NCI-H2171 treated with DMSO at 0.1 percent for 48 hours (cell line): Measurements from ENCODE around the gene GABRB3.

ENCODE experiments used
- DNase-seq: peaks from one replicate; lab custom pipeline; 2025; lab: John Stamatoyannopoulos, UW

Gene GABRB3

DNA sequence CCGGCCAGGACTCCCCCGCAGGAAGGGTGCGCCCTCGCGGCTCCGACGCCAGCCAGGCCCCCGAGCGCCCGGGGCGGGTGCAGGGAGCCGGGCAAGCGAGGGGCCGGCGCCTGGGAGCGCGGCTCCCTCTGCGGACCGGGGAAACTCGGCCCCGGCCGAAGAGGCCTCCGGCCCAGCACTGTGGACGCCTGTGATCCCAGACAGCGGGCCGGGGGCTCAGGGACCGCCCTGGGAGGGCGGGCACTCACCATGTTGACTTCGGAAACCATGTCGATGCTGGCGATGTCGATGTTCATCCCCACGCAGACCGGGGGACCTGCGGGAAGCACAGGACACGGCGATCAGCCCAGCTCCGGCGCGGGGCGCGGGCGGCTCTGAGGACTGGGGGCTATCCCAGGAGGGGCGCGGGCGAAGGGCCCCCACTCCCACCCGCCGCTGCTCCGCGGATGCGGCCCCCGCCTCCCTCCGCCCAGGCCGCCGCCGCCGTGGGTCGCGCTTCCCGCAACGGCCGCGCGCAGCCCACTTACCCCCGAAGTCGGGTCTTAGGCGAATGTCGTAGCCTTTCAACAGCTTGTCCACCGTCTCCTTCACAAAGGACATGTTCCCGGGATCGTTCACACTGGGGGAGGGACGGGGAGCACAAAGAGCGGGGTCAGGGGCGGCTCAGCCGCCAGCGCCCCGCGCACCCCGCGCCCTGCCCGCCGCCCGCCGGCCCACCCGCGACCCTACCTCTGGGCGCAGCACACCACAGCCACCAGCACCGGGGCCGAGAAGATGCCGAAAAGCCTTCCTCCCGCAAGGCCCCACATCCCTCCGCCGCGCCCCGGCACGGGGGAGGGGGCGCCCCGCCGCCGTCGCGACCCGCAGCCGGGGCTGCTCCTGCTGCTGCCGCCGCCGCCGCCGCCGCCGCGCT, at the start of gene GABRB3:
Gene GABRB3, minus strand, starts transcription at position 913 of the 913 bp plus-strand sequence.
- DNase-seq: no peak

- no peak for DNase-seq
These were observed 34.9 kb upstream of the GABRB3 start for GRCh38 chr15:26807517-26808427.

- no peak for DNase-seq
These were observed 33.7 kb upstream of the GABRB3 start for GRCh38 chr15:26806574-26806973.

GRCh38 chr15:26806151-26806550, 33.3 kb upstream of the GABRB3 start:
- no peak for DNase-seq

DNA sequence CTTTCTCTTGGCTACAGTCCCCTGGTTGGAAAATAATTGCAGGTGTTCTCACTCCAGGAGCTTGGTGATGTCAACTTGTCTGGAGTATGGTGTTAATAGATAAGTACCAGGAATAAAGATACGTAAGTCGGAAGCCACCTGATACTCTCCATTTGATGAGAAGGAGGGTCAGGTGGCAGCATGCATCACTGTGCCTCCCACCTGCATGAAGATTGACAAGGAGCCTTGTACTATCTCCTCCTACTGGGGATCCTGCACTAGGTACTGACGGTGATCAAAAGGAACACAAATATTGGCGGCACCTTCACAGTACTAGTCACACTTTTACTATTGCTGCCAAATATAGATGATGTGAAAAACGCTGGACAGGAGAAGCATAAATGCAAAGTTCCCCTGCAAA, 32.6 kb upstream of the GABRB3 start:
- peak; percentile 5 for DNase-seq

- no peak for DNase-seq
These were observed 31.4 kb upstream of the GABRB3 start for GRCh38 chr15:26804063-26804804.

GRCh38 chr15:26790118-26790517, 17.3 kb upstream of the GABRB3 start:
- DNase-seq: no peak

DNA sequence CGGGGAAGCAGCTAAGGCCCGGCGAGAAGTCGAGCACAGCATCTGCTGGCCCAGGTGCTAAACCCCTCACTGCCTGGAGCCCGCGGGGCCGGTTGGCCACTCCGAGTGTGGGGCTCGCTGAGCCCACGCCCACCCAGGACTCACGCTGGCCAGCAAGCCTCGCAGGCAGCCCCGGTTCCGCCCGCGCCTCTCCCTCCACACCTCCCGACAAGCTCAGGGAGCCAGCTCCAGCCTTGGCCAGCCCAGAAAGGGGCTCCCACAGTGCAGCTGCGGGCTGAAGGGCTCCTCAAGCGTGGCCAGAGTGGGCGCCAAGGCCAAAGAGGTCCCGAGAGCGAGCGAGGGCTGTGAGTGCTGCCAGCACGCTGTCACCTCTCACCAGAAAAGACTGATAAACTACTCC, 8.9 kb upstream of the GABRB3 start:
- DNase-seq: no peak

- DNase-seq: no peak
These were observed 1.1 kb upstream of the GABRB3 start for GRCh38 chr15:26773917-26774316.

- DNase-seq: peak; percentile 93
These were observed 406 bp upstream of the GABRB3 start for GRCh38 chr15:26773067-26773877.

DNA sequence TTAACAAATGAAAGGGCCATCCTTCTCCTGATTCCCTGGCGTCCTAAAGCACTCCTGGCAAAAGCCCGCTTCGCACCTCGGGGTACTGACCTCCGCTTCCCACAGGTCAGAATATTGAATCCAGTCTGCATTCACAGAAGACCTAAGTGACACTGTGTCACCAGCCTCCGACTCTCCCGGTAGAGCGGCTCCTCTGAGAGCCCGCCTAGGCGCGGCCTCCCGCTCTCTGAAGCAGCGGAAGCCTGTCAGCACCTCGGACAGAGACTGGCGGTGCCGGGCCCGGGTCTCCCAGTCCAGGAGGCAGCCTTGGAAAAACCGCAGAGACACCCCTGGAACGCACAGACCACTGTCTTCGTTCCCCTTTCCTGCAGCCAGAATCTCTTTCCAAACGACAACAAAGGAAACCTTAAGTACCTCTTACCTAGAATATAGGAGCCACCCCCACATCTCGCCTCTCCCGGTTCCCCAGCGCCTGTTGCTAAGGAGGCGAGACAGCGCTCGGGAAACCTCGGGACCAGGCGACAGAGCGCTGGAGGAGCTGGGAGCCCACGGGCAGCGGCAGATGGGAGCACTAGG, 1.2 kb downstream of the GABRB3 start:
- peak; percentile 41 for DNase-seq

GRCh38 chr15:26771168-26771567, 1.7 kb downstream of the GABRB3 start:
- DNase-seq: no peak

GRCh38 chr15:26767169-26767670, 5.6 kb downstream of the GABRB3 start:
- peak; percentile 34 for DNase-seq

- DNase-seq: no peak
These were observed 6.6 kb downstream of the GABRB3 start for GRCh38 chr15:26766262-26766661.

- DNase-seq: no peak
These were observed 12.9 kb downstream of the GABRB3 start for GRCh38 chr15:26759986-26760385.

GRCh38 chr15:26758079-26758478, 14.8 kb downstream of the GABRB3 start:
- no peak for DNase-seq

DNA sequence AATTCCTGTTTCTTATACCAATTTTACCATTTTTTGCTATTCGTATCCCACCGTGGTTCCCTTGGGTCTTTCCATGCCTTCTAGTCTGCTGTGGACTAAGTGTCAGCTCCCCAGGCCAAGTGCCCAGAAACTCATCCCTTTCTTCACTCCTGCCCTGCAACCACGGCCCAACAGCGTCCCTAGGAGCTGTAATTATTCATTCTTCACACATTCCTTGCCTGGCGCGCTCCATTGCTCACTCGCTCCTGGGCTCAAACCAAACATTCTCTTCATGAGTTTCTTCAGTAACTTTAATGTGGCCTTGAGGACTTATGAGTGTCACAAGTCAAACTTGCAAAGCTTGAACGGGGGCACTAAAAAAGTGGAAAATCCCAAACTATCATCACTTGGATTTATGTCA, 15.7 kb downstream of the GABRB3 start:
- no peak for DNase-seq

DNA sequence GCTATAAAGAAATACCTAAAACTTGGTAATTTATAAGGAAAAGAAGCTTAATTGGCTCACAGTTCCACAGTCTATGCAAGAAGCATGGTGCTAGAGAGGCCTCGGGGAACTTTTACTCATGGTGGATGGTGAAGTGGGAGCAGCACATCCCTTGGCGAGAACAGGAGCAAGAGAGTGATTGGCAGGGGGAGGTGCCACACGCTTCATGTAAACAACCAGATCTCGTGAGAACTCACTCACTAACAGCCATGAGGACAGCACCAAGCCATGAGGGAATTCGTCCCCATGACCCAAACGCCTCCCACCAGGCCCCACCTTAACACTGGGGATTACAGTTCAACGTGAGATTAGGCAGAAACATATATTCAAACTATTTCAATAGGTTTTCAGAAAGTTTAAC, 28.0 kb downstream of the GABRB3 start:
- DNase-seq: no peak

- no peak for DNase-seq
These were observed 33.1 kb downstream of the GABRB3 start for GRCh38 chr15:26739791-26740190.

DNA sequence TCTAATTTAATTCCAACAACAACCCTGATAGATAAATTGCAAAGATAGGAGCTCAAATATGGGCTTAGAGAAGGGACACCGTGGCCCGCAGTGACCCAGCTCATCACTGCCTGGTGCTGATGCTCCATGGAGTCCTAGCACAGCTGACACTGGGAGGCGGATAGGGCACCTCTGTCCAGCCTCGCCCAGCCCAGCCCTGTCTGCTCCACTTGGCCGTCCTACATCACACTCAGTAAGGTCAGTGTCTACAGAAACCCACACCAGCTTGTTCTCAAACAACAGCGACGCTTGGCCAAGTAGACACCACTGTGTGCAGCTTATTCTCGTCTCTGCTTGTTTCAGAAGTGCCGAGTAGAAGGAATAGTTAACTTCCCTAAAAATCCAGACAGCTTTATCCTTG, 33.9 kb downstream of the GABRB3 start:
- no peak for DNase-seq
